ENCODE data around the gene NDUFA12.
A peak's percentile ranks its signal among the peaks of the same experiment; 100 is the strongest.

The NDUFA12 gene

DNA sequence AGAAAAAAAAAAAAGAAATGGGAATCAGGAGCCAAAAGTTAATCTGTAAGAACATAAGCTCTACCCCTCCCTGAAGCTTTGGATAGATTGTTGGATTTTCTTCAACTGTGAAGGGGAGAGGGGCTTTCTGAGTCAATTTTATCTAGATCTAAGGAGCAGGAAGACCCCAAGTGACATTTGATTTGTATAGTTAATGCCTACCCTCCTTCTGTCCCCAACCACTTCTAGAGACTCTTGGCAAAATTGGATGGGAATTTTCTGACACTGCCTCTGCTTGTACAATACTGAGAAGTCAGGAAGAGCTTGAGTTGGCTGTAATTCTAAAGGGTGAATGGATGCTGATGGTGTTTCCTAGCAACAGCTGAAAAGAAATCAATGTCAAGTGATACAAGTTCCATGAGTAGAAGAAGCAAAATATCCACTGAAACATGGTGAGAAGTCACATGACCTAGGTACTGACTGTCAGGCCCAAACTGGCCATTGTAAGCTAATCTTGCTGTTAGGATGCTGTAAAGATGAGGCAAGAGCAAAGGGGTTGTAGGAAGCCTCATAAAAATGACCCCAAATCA lies 42.2 kb downstream of the NDUFA12 start:
- peaks cover 0 to 13% of the 10 kb centered on the region in 2 donors for H3K4me1 ChIP-seq (ENCODE audit: control insufficient read depth in 2 of 2, insufficient read depth in 1 of 2, low read depth in 1 of 2, low read length in 2 of 2)
- no peak overlapping the region for H2BK15ac ChIP-seq (ENCODE audit: low read length)
- no peak overlapping the region for H4K8ac ChIP-seq (ENCODE audit: low read depth, low read length)
- H2BK12ac ChIP-seq (ENCODE audit: low read length) = no peak overlapping the region
- H2BK5ac ChIP-seq (ENCODE audit: low read length) = no peak overlapping the region
- DNase-seq (ENCODE audit: low spot score) = no peak
- H2BK120ac ChIP-seq (ENCODE audit: low read depth, low read length) = no peak overlapping the region
- H4K91ac ChIP-seq (ENCODE audit: low read depth, low read length, poor library complexity) = no peak overlapping the region
- H3K36me3 ChIP-seq (replicated peaks in 1 of 2; ENCODE audit: control insufficient read depth in 2 of 2, insufficient read depth in 2 of 2, low read length in 2 of 2) = no peaks in the 10 kb centered on the region
- no peaks in the 10 kb centered on the region for H3K27me3 ChIP-seq (ENCODE audit: control insufficient read depth in 3 of 3, insufficient read depth in 3 of 3, low read depth in 1 of 3, low read length in 3 of 3)
- H3K14ac ChIP-seq (ENCODE audit: low read length) = no peak overlapping the region
- no peak overlapping the region for H3K18ac ChIP-seq (ENCODE audit: low read length)
- H3K9ac ChIP-seq (ENCODE audit: low read depth, low read length, poor library complexity) = no peak overlapping the region
- peak overlapping the region; percentile 11 for H2AFZ ChIP-seq (ENCODE audit: low read length)
- no peak overlapping the region for H3K4me3 ChIP-seq (ENCODE audit: low read length in 2 of 2)
- H3K4ac ChIP-seq (ENCODE audit: low read length) = no peak overlapping the region
- H3K23ac ChIP-seq (ENCODE audit: low read depth, low read length, poor library complexity) = no peak overlapping the region
- no peak overlapping the region for H3K27ac ChIP-seq (replicated peaks; ENCODE audit: low read length)
- no peaks in the 10 kb centered on the region for H3K9me3 ChIP-seq (replicated peaks in 1 of 2; ENCODE audit: control insufficient read depth in 2 of 2, insufficient read depth in 1 of 2, low read depth in 1 of 2, low read length in 2 of 2)
- H3K4me2 ChIP-seq (ENCODE audit: insufficient read depth, low read length, poor library complexity, severe bottlenecking) = no peak overlapping the region
- H2AK5ac ChIP-seq (ENCODE audit: low read depth, low read length) = no peak overlapping the region
- H3K79me1 ChIP-seq (ENCODE audit: low read depth, low read length) = no peaks in the 10 kb centered on the region

DNA sequence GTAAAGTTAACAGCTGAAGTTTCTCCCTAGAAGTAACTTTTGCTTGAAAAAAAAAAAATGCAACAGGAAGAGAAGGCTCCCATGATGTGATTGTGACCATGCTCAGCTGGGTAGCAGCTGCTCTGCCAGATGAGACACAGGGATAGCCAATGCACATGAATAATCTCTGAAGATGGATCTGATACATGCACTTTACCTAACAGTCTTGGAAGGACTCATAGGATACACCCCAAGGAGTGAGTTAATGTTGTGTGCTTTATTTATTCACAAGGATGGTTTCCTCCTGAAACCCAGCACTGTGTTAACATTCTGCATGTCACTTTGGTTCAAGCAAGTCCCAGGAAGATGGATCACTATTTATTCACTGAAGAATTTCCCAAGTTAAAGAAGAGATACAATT lies 46.5 kb downstream of the NDUFA12 start:
- H2BK12ac ChIP-seq (ENCODE audit: low read length) = no peak overlapping the region
- H2BK5ac ChIP-seq (ENCODE audit: low read length) = no peak overlapping the region
- H3K4me1 ChIP-seq (ENCODE audit: control insufficient read depth in 2 of 2, insufficient read depth in 1 of 2, low read depth in 1 of 2, low read length in 2 of 2) = peaks cover 0 to 12% of the 10 kb centered on the region in 2 donors
- no peaks in the 10 kb centered on the region for H3K36me3 ChIP-seq (replicated peaks in 1 of 2; ENCODE audit: control insufficient read depth in 2 of 2, insufficient read depth in 2 of 2, low read length in 2 of 2)
- no peak overlapping the region for H2AK5ac ChIP-seq (ENCODE audit: low read depth, low read length)
- H4K8ac ChIP-seq (ENCODE audit: low read depth, low read length) = no peak overlapping the region
- no peak overlapping the region for H3K23ac ChIP-seq (ENCODE audit: low read depth, low read length, poor library complexity)
- no peak overlapping the region for H3K4me3 ChIP-seq (ENCODE audit: low read length in 2 of 2)
- DNase-seq (ENCODE audit: low spot score) = no peak
- no peak overlapping the region for H3K4ac ChIP-seq (ENCODE audit: low read length)
- no peak overlapping the region for H2BK15ac ChIP-seq (ENCODE audit: low read length)
- H3K79me1 ChIP-seq (ENCODE audit: low read depth, low read length) = no peaks in the 10 kb centered on the region
- H3K27me3 ChIP-seq (ENCODE audit: control insufficient read depth in 3 of 3, insufficient read depth in 3 of 3, low read depth in 1 of 3, low read length in 3 of 3) = no peaks in the 10 kb centered on the region
- H3K9ac ChIP-seq (ENCODE audit: low read depth, low read length, poor library complexity) = no peak overlapping the region
- H3K18ac ChIP-seq (ENCODE audit: low read length) = no peak overlapping the region
- H3K14ac ChIP-seq (ENCODE audit: low read length) = no peak overlapping the region
- no peaks in the 10 kb centered on the region for H3K9me3 ChIP-seq (replicated peaks in 1 of 2; ENCODE audit: control insufficient read depth in 2 of 2, insufficient read depth in 1 of 2, low read depth in 1 of 2, low read length in 2 of 2)
- no peak overlapping the region for H2BK120ac ChIP-seq (ENCODE audit: low read depth, low read length)
- H3K27ac ChIP-seq (replicated peaks; ENCODE audit: low read length) = no peak overlapping the region
- peak overlapping the region; percentile 5 for H2AFZ ChIP-seq (ENCODE audit: low read length)
- H4K91ac ChIP-seq (ENCODE audit: low read depth, low read length, poor library complexity) = no peak overlapping the region
- no peak overlapping the region for H3K4me2 ChIP-seq (ENCODE audit: insufficient read depth, low read length, poor library complexity, severe bottlenecking)

DNA sequence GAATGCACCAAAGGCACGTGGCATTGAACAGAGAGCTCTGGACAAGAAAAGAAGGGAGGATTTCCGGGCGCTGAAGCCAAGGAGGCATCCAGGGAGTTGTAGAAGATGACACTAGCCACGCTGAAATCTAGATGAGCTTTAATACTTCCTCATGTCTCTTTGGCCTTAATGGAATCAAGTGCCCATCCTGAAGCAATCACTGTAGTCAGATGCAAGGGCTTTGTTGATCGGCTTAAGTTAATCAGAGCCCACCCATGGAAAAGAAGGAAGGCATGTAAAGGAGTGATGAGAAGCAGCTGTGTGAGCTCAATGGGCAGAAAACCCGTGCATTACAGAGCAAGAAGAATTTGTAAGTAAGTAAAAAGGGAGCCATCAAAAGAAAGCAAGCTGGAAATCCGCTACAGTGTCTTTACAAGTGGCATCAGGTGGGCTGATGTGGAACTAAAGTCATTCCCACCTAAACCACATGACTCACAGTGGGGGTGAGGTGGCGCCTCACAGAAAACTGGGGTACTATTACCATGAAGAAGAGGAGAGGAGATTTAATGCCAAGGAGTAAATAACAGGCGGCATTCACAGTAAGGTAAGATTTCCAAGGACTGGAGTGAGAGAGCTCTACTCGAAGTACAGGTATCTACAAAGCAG lies 48.4 kb downstream of the NDUFA12 start:
- Histone ChIP-seq H3K4me3 (ENCODE audit: low read length in 2 of 2) (no peak overlapping the region), H4K91ac (ENCODE audit: low read depth, low read length, poor library complexity) (no peak overlapping the region), H2AFZ (ENCODE audit: low read length) (no peak overlapping the region), H3K18ac (ENCODE audit: low read length) (no peak overlapping the region), H3K4me2 (ENCODE audit: insufficient read depth, low read length, poor library complexity, severe bottlenecking) (no peak overlapping the region), H3K79me1 (ENCODE audit: low read depth, low read length) (no peaks in the 10 kb centered on the region), H3K4me1 (ENCODE audit: control insufficient read depth in 2 of 2, insufficient read depth in 1 of 2, low read depth in 1 of 2, low read length in 2 of 2) (peaks cover 0 to 5% of the 10 kb centered on the region in 2 donors), H4K8ac (ENCODE audit: low read depth, low read length) (no peak overlapping the region), H2BK120ac (ENCODE audit: low read depth, low read length) (no peak overlapping the region), H2BK5ac (ENCODE audit: low read length) (no peak overlapping the region), H3K27me3 (ENCODE audit: control insufficient read depth in 3 of 3, insufficient read depth in 3 of 3, low read depth in 1 of 3, low read length in 3 of 3) (no peaks in the 10 kb centered on the region), H2BK15ac (ENCODE audit: low read length) (no peak overlapping the region), H3K9ac (ENCODE audit: low read depth, low read length, poor library complexity) (no peak overlapping the region), H3K27ac (replicated peaks; ENCODE audit: low read length) (no peak overlapping the region), H2AK5ac (ENCODE audit: low read depth, low read length) (no peak overlapping the region), H3K9me3 (replicated peaks in 1 of 2; ENCODE audit: control insufficient read depth in 2 of 2, insufficient read depth in 1 of 2, low read depth in 1 of 2, low read length in 2 of 2) (no peaks in the 10 kb centered on the region), H3K23ac (ENCODE audit: low read depth, low read length, poor library complexity) (no peak overlapping the region), H3K4ac (ENCODE audit: low read length) (no peak overlapping the region), H3K36me3 (replicated peaks in 1 of 2; ENCODE audit: control insufficient read depth in 2 of 2, insufficient read depth in 2 of 2, low read length in 2 of 2) (no peaks in the 10 kb centered on the region), H3K14ac (ENCODE audit: low read length) (no peak overlapping the region), H2BK12ac (ENCODE audit: low read length) (no peak overlapping the region)
- no CpG with 5 or more reads among the region's 10 CpGs for WGBS, 2 donors (ENCODE audit: extremely low coverage in 2 of 2, insufficient read length in 2 of 2, insufficient replicate concordance in 1 of 2)
- no peak for DNase-seq (ENCODE audit: low spot score)

DNA sequence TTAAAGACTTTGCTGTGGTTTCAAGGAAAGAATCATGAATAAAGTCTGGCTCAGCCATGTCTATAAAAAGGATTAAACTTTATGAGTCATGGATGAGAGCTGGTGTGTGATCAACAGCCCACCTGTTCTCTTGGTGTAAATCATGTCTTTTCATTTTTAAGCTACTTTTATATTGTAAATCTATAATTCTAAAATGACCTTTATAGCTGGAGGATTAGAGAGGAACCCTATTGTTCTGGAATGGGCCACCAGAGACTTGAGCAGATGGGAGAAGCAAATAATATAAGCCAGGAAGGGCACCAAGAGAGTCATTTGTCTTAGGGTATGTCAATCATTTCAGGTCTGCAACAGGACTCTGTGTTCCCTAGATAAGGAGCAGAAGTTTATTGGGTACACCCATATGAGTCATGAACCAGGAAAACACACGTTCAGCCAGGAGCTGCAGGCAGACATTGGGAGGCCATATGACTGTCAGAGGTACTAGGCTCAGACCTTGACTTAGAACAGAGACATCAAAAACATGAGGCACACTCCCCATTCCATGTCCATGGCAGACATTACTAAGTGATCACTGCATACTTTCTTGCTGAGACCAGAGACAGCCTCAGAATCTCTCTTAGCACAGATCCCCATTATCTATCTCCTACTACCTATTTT lies 49.3 kb downstream of the NDUFA12 start:
- DNase-seq (ENCODE audit: low spot score) = no peak
- no CpG with 5 or more reads among the region's 1 CpG for WGBS, 2 donors (ENCODE audit: extremely low coverage in 2 of 2, insufficient read length in 2 of 2, insufficient replicate concordance in 1 of 2)
- H3K27me3 ChIP-seq (ENCODE audit: control insufficient read depth in 3 of 3, insufficient read depth in 3 of 3, low read depth in 1 of 3, low read length in 3 of 3) = no peaks in the 10 kb centered on the region
- peaks cover 0 to 5% of the 10 kb centered on the region in 2 donors for H3K4me1 ChIP-seq (ENCODE audit: control insufficient read depth in 2 of 2, insufficient read depth in 1 of 2, low read depth in 1 of 2, low read length in 2 of 2)
- no peak overlapping the region for H3K9ac ChIP-seq (ENCODE audit: low read depth, low read length, poor library complexity)
- H3K79me1 ChIP-seq (ENCODE audit: low read depth, low read length) = no peaks in the 10 kb centered on the region
- no peak overlapping the region for H2BK5ac ChIP-seq (ENCODE audit: low read length)
- no peaks in the 10 kb centered on the region for H3K36me3 ChIP-seq (replicated peaks in 1 of 2; ENCODE audit: control insufficient read depth in 2 of 2, insufficient read depth in 2 of 2, low read length in 2 of 2)
- H2AFZ ChIP-seq (ENCODE audit: low read length) = no peak overlapping the region
- no peaks in the 10 kb centered on the region for H3K9me3 ChIP-seq (replicated peaks in 1 of 2; ENCODE audit: control insufficient read depth in 2 of 2, insufficient read depth in 1 of 2, low read depth in 1 of 2, low read length in 2 of 2)
- no peak overlapping the region for H2BK120ac ChIP-seq (ENCODE audit: low read depth, low read length)
- H3K14ac ChIP-seq (ENCODE audit: low read length) = no peak overlapping the region
- no peak overlapping the region for H3K4ac ChIP-seq (ENCODE audit: low read length)
- no peak overlapping the region for H3K27ac ChIP-seq (replicated peaks; ENCODE audit: low read length)
- no peak overlapping the region for H3K4me3 ChIP-seq (ENCODE audit: low read length in 2 of 2)
- no peak overlapping the region for H2AK5ac ChIP-seq (ENCODE audit: low read depth, low read length)
- H4K8ac ChIP-seq (ENCODE audit: low read depth, low read length) = no peak overlapping the region
- H3K4me2 ChIP-seq (ENCODE audit: insufficient read depth, low read length, poor library complexity, severe bottlenecking) = no peak overlapping the region
- H4K91ac ChIP-seq (ENCODE audit: low read depth, low read length, poor library complexity) = no peak overlapping the region
- no peak overlapping the region for H2BK15ac ChIP-seq (ENCODE audit: low read length)
- no peak overlapping the region for H3K23ac ChIP-seq (ENCODE audit: low read depth, low read length, poor library complexity)
- no peak overlapping the region for H2BK12ac ChIP-seq (ENCODE audit: low read length)
- no peak overlapping the region for H3K18ac ChIP-seq (ENCODE audit: low read length)

Data from neuronal stem cell (in vitro differentiated cells).